ENCODE data around the gene NTM.

DNA sequence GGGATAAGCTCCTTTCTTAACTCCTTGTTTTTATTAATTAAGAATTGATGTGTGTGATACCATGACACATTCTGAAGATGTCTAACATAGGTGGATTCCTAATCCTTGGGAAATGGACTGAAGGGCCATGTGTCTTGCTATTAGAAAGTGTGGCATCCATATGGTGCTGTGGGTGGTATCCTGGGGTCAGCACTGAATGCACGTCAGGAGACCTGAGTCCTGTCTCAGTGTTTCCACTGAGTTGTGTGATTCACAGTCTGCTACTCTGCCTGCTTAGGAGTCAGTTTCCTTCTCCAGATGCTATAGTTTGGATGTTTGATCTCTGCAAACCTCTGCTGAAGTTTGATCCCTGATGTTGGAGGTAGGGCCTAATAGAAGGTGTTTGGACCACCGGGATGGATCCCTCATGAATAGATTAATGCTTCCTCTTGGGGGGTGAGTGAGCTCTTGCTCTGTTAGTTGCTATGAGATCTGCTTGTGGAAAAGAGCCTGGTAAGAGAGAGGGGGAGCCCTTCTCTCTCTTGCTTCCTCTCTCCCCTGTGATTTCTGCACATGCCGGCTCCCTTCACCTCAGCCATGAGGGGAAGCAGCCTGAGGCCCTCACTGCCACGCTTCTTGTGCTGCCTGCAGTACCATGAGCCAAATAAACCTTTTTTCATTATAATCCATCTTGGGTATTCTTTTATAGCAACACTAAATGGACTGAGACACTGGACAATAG, 666.5 kb downstream of the NTM start:
- TF ChIP-seq, protein P1, sequence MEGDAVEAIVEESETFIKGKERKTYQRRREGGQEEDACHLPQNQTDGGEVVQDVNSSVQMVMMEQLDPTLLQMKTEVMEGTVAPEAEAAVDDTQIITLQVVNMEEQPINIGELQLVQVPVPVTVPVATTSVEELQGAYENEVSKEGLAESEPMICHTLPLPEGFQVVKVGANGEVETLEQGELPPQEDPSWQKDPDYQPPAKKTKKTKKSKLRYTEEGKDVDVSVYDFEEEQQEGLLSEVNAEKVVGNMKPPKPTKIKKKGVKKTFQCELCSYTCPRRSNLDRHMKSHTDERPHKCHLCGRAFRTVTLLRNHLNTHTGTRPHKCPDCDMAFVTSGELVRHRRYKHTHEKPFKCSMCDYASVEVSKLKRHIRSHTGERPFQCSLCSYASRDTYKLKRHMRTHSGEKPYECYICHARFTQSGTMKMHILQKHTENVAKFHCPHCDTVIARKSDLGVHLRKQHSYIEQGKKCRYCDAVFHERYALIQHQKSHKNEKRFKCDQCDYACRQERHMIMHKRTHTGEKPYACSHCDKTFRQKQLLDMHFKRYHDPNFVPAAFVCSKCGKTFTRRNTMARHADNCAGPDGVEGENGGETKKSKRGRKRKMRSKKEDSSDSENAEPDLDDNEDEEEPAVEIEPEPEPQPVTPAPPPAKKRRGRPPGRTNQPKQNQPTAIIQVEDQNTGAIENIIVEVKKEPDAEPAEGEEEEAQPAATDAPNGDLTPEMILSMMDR (conservative IDR thresholded peaks at IDR 0.05 in 1 of 2, IDR thresholded peaks at IDR 0.05 in 1 of 2; ENCODE audit: low read depth in 1 of 2, low read length in 2 of 2), result no peak
- no peak for TF ChIP-seq EZH2 (IDR thresholded peaks at IDR 0.05; ENCODE audit: low read length, missing control alignments)
